ENCODE data around the gene SMIM24. TPM values are rescaled to one million over a fixed set of nuclear protein-coding genes. Genes with fewer than 3 reads are reported as not detected.

Gene SMIM24
- total and polyA plus RNA-seq, 2 donors (not counting 1 experiment from before 2014, with no cell fraction given): not detected

GRCh38 chr19:3467437-3468198 lies 12.7 kb downstream of the SMIM24 start:
- ChIA-PET POLR2A (no interaction called here), CTCF (interaction anchor here (1.4 to 3.7 kb wide), 3 partner anchors 16 to 141 kb away, joined by 3 to 16 read pairs (median 3); partner anchors contain the start of gene SMIM44)
- no peak overlapping the region for H3K27ac Mint-ChIP-seq
- 99% methylated on average over 7 of the region's 10 CpGs for WGBS (ENCODE audit: insufficient coverage)
- H3K4me2 ChIP-seq (replicated peaks; ENCODE audit: low read depth, low read length, poor library complexity, severe bottlenecking): no peak overlapping the region
- TF ChIP-seq CTCF (IDR thresholded peaks at IDR 0.05): no peak
- TF ChIP-seq EZH2 (IDR thresholded peaks at IDR 0.05; ENCODE audit: borderline replicate concordance, insufficient read depth, low read depth, low read length, poor library complexity, severe bottlenecking): no peak
- H3K9ac ChIP-seq (ENCODE audit: low read length): no peak overlapping the region
- no peaks in the 10 kb centered on the region for H4K20me1 ChIP-seq (ENCODE audit: control insufficient read depth, insufficient read depth, low read length, poor library complexity, severe bottlenecking)
- no peaks in the 10 kb centered on the region for H3K79me2 ChIP-seq (ENCODE audit: control insufficient read depth, insufficient read depth, low read length)
- H3K4me3 Mint-ChIP-seq: no peak overlapping the region
- no peak overlapping the region for H2AFZ ChIP-seq (ENCODE audit: insufficient read depth, low read depth, low read length, poor library complexity, severe bottlenecking)
- H3K4me1 ChIP-seq (ENCODE audit: control insufficient read depth in 2 of 2, insufficient read depth in 2 of 2, low read length in 2 of 2): no peaks in the 10 kb centered on the region
- H3K27me3 Mint-ChIP-seq: peaks cover 4% of the 10 kb centered on the region
- H3K4me3 ChIP-seq (ENCODE audit: control extremely low read depth in 1 of 5, extremely low read depth in 1 of 5, insufficient read depth in 1 of 5, low read depth in 2 of 5, low read length in 4 of 5): no peak overlapping the region
- no peaks in the 10 kb centered on the region for H3K36me3 ChIP-seq (replicated peaks in 1 of 2; ENCODE audit: control extremely low read depth in 1 of 2, control insufficient read depth in 1 of 2, extremely low read depth in 1 of 2, insufficient read depth in 2 of 2, low read length in 1 of 2)
- H3K9me3 ChIP-seq (ENCODE audit: control extremely low read depth in 1 of 3, control insufficient read depth in 2 of 3, insufficient read depth in 1 of 3, low read length in 2 of 3): peaks cover 0 to 11% (median 3%) of the 10 kb centered on the region in 3 donors
- DNase-seq (no peak), ATAC-seq (ENCODE audit: low read depth) (no peak)
- H3K27ac ChIP-seq (ENCODE audit: low read length in 2 of 2): no peak overlapping the region
- intact Hi-C loops (cut with micrococcal nuclease): no loop called here
- H3K9me3 Mint-ChIP-seq (ENCODE audit: insufficient read depth): peaks cover 3% of the 10 kb centered on the region
- H3K4me1 Mint-ChIP-seq: no peaks in the 10 kb centered on the region
- H3K27me3 ChIP-seq (replicated peaks in 1 of 4; ENCODE audit: control extremely low read depth in 1 of 4, control insufficient read depth in 3 of 4, insufficient read depth in 4 of 4, low read length in 3 of 4): peaks cover 0 to 2% (median 0%) of the 10 kb centered on the region in 4 experiments

DNA sequence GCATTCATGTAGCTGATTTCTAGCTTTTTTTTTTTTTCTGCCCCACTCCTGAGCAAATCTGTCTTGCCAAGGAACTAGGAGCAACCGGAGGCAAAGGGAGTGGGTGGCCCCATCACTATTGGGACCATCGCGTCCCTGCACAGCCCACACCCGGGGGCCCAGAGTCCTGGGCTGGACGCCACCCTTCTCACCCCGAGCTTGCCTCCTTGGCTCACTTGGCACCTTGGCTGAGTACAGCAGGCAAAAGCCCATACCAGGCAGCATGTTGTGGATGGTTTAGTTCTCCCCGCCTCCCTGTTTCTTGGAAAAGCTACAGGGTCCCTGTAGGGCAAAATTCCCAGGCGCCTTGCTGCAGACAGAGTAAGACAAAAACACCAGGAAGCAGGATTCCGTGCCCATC lies 13.7 kb downstream of the SMIM24 start:
- Mint-ChIP-seq H3K9me3 (ENCODE audit: insufficient read depth) (peaks cover 3% of the 10 kb centered on the region), H3K27ac (no peak overlapping the region), H3K4me3 (no peak overlapping the region), H3K27me3 (peaks cover 4% of the 10 kb centered on the region), H3K4me1 (no peaks in the 10 kb centered on the region)
- ATAC-seq (ENCODE audit: low read depth): no peak
- Histone ChIP-seq H3K4me3 (ENCODE audit: control extremely low read depth in 1 of 5, extremely low read depth in 1 of 5, insufficient read depth in 1 of 5, low read depth in 2 of 5, low read length in 4 of 5) (no peak overlapping the region), H3K36me3 (replicated peaks in 1 of 2; ENCODE audit: control extremely low read depth in 1 of 2, control insufficient read depth in 1 of 2, extremely low read depth in 1 of 2, insufficient read depth in 2 of 2, low read length in 1 of 2) (no peaks in the 10 kb centered on the region), H2AFZ (ENCODE audit: insufficient read depth, low read depth, low read length, poor library complexity, severe bottlenecking) (no peak overlapping the region), H3K27ac (ENCODE audit: low read length in 2 of 2) (no peak overlapping the region), H3K4me1 (ENCODE audit: control insufficient read depth in 2 of 2, insufficient read depth in 2 of 2, low read length in 2 of 2) (no peaks in the 10 kb centered on the region), H3K9me3 (ENCODE audit: control extremely low read depth in 1 of 3, control insufficient read depth in 2 of 3, insufficient read depth in 1 of 3, low read length in 2 of 3) (peaks cover 0 to 11% (median 3%) of the 10 kb centered on the region in 3 donors), H3K79me2 (ENCODE audit: control insufficient read depth, insufficient read depth, low read length) (no peaks in the 10 kb centered on the region), H3K4me2 (replicated peaks; ENCODE audit: low read depth, low read length, poor library complexity, severe bottlenecking) (no peak overlapping the region), H4K20me1 (ENCODE audit: control insufficient read depth, insufficient read depth, low read length, poor library complexity, severe bottlenecking) (no peaks in the 10 kb centered on the region), H3K9ac (ENCODE audit: low read length) (no peak overlapping the region), H3K27me3 (replicated peaks in 1 of 4; ENCODE audit: control extremely low read depth in 1 of 4, control insufficient read depth in 3 of 4, insufficient read depth in 4 of 4, low read length in 3 of 4) (no peaks in the 10 kb centered on the region)
- intact Hi-C loops (cut with micrococcal nuclease): no loop called here
- ChIA-PET CTCF (interaction anchor here (1.4 kb wide), 1 partner anchor 17 kb away, joined by 3 read pairs; the partner anchor contains the start of gene SMIM44), POLR2A (interaction anchor here (0.6 kb wide), 1 partner anchor 122 kb away, joined by 6 read pairs; no protein-coding TSS in a partner anchor)
- DNase-seq: no peak
- 98% methylated on average over 9 of the region's 9 CpGs for WGBS (ENCODE audit: insufficient coverage)
- TF ChIP-seq CTCF (IDR thresholded peaks at IDR 0.05) (no peak), EZH2 (IDR thresholded peaks at IDR 0.05; ENCODE audit: borderline replicate concordance, insufficient read depth, low read depth, low read length, poor library complexity, severe bottlenecking) (no peak)

Data from B cell (primary cell).